Measurements from ENCODE around the gene LNP1. TPM values are rescaled to one million over a fixed set of nuclear protein-coding genes. Genes with fewer than 3 reads are reported as not detected.
"Not testable (repeated sequence)": the region's sequence is repeated elsewhere in the genome, so short reads cannot be mapped to it uniquely, and the experiment has no call there.

LNP1 gene
- polyA plus RNA-seq, 2 of the 4 experiments (the other 2 are of a cell fraction) = 1.3 to 2.0 TPM

- Histone ChIP-seq H3K4me1 (no peaks in the 10 kb centered on the region), H3K9me3 (no peaks in the 10 kb centered on the region), H3K27ac (no peak overlapping the region), H3K4me3 (no peak overlapping the region), H3K4me2 (no peak overlapping the region)
- DNase-seq (ENCODE audit: low read depth in 1 of 2, low spot score in 1 of 2) = no peak
- ChIA-PET CTCF (interaction anchor here (0.6 to 2.0 kb wide), 5 partner anchors 9 to 99 kb away, joined by 3 to 12 read pairs (median 3); no protein-coding TSS in a partner anchor), POLR2A (no interaction called here)
- TF ChIP-seq PBX3 (IDR thresholded peaks at IDR 0.05) = no peak
- TF ChIP-seq ZFP36 (IDR thresholded peaks at IDR 0.05; ENCODE audit: borderline replicate concordance, partially characterized antibody) = no peak
- no peak for TF ChIP-seq MYC (IDR thresholded peaks at IDR 0.05; ENCODE audit: borderline replicate concordance, low read length)
- TF ChIP-seq ESRRA (IDR thresholded peaks at IDR 0.05; ENCODE audit: borderline replicate concordance, low read length) = no peak
- TF ChIP-seq JUNB (IDR thresholded peaks at IDR 0.05) = no peak
- 54% methylated on average over 2 of the region's 2 CpGs for WGBS (ENCODE audit: missing lambda C conversion rate)
- no peak for FAIRE-seq
- no peak for ATAC-seq
Observed at GRCh38 chr3:100471444-100471843, 70.1 kb downstream of the LNP1 start.

- ATAC-seq; H3K4me1 ChIP-seq; H3K4me2 ChIP-seq; FAIRE-seq; POLR2A ChIA-PET; DNase-seq (ENCODE audit: low read depth in 1 of 2, low spot score in 1 of 2); H3K27ac ChIP-seq; H3K9me3 ChIP-seq; CTCF ChIA-PET; H3K4me3 ChIP-seq: not testable (repeated sequence)
- WGBS (ENCODE audit: missing lambda C conversion rate) = 82% methylated on average over 13 of the region's 32 CpGs
Observed at GRCh38 chr3:100477851-100478360, 76.6 kb downstream of the LNP1 start.

- POLR2A ChIA-PET = interaction anchor here (0.6 kb wide), 1 partner anchor 115 kb away, joined by 4 read pairs; no protein-coding TSS in a partner anchor
- CTCF ChIA-PET; H3K4me1 ChIP-seq; H3K4me2 ChIP-seq; ATAC-seq; FAIRE-seq; H3K9me3 ChIP-seq; DNase-seq (ENCODE audit: low read depth in 1 of 2, low spot score in 1 of 2); H3K4me3 ChIP-seq; H3K27ac ChIP-seq: not testable (repeated sequence)
- 77% methylated on average over 17 of the region's 25 CpGs for WGBS (ENCODE audit: missing lambda C conversion rate)
Observed at GRCh38 chr3:100478521-100478920, 77.2 kb downstream of the LNP1 start.

GRCh38 chr3:100480081-100480480, 78.7 kb downstream of the LNP1 start:
- Histone ChIP-seq H3K9me3 (no peaks in the 10 kb centered on the region), H3K27ac (no peak overlapping the region), H3K4me2 (no peak overlapping the region), H3K4me1 (no peaks in the 10 kb centered on the region), H3K4me3 (no peak overlapping the region)
- ATAC-seq = no peak
- POLR2A ChIA-PET = no interaction called here
- CTCF ChIA-PET = interaction anchor here (0.7 to 1.1 kb wide), 4 partner anchors 13 to 716 kb away, joined by 3 to 4 read pairs (median 3); partner anchors contain the start of gene TMEM45A
- WGBS (ENCODE audit: missing lambda C conversion rate) = 33% methylated on average over 1 of the region's 5 CpGs
- TF ChIP-seq ELK1 (IDR thresholded peaks at IDR 0.05; ENCODE audit: low read depth, low read length) (no peak), BHLHE40 (IDR thresholded peaks at IDR 0.05; ENCODE audit: low read depth, low read length) (no peak), ESRRA (IDR thresholded peaks at IDR 0.05; ENCODE audit: borderline replicate concordance, low read length) (no peak), EHF (CRISPR knock-in tag; IDR thresholded peaks at IDR 0.05) (no peak), E2F6 (IDR thresholded peaks at IDR 0.05; ENCODE audit: borderline replicate concordance, low read depth) (no peak), ZSCAN20 (CRISPR knock-in tag; IDR thresholded peaks at IDR 0.05) (no peak)
- no peak for DNase-seq (ENCODE audit: low read depth in 1 of 2, low spot score in 1 of 2)
- no peak for FAIRE-seq

GRCh38 chr3:100482176-100482575, 80.8 kb downstream of the LNP1 start:
- no peak for TF ChIP-seq TFCP2L1 (CRISPR knock-in tag; IDR thresholded peaks at IDR 0.05)
- no peak for TF ChIP-seq SREBF2 (IDR thresholded peaks at IDR 0.05)
- no peak for TF ChIP-seq POLR2A (IDR thresholded peaks at IDR 0.05; ENCODE audit: low read length)
- no peak for TF ChIP-seq ZSCAN20 (CRISPR knock-in tag; IDR thresholded peaks at IDR 0.05)
- no peak for TF ChIP-seq HDAC2 (IDR thresholded peaks at IDR 0.05)
- TF ChIP-seq FOSB (CRISPR knock-in tag; IDR thresholded peaks at IDR 0.05) = no peak
- no peak for TF ChIP-seq PHF8 (IDR thresholded peaks at IDR 0.05; ENCODE audit: borderline replicate concordance, low read depth)
- no peak for TF ChIP-seq BCL3 (IDR thresholded peaks at IDR 0.05)
- TF ChIP-seq RARB (CRISPR knock-in tag; IDR thresholded peaks at IDR 0.05) = no peak
- no peak for TF ChIP-seq PBX3 (IDR thresholded peaks at IDR 0.05)
- no peak for TF ChIP-seq EHF (CRISPR knock-in tag; IDR thresholded peaks at IDR 0.05)
- ATAC-seq = no peak
- no peaks in the 10 kb centered on the region for H3K9me3 ChIP-seq
- no peak overlapping the region for H3K4me2 ChIP-seq
- ChIA-PET CTCF (interaction anchor here (0.9 kb wide), 1 partner anchor 14 kb away, joined by 3 read pairs; no protein-coding TSS in a partner anchor), POLR2A (no interaction called here)
- WGBS (ENCODE audit: missing lambda C conversion rate) = 8% methylated on average over 2 of the region's 2 CpGs
- no peaks in the 10 kb centered on the region for H3K4me1 ChIP-seq
- FAIRE-seq = no peak
- H3K4me3 ChIP-seq = no peak overlapping the region
- DNase-seq (ENCODE audit: low read depth in 1 of 2, low spot score in 1 of 2) = no peak
- no peak overlapping the region for H3K27ac ChIP-seq
